T-helper 17 cell (primary cell): ENCODE data around the gene BBS7. TPM values are rescaled to one million over a fixed set of nuclear protein-coding genes. Genes with fewer than 3 reads are reported as not detected.

Source experiments
- ATAC-seq: fragments of 150-1000 bp; cut with Tn5 transposase; 2 replicates; pipeline ENCODE4 v1.10.0; 2021; ENCODE audit warnings: mild to moderate bottlenecking, moderate library complexity
- DNase-seq, 3 donors: peaks; one replicate each; pipeline versions ENCODE4 v3.0.0 to v3.0.0-alpha.2; 2020 to 2021
- H3K9me3 ChIP-seq: one replicate; pipeline ENCODE4 v1.7.0; 2013; ENCODE audit warnings: low read length, mild to moderate bottlenecking; ENCODE audit not compliant: control insufficient read depth, poor library complexity, severe bottlenecking
- H3K27ac Mint-ChIP-seq: one replicate; pipeline ENCODE4 v1.8.0; 2022; ENCODE audit warnings: mild to moderate bottlenecking, moderate library complexity, mixed read lengths
- H3K27me3 Mint-ChIP-seq: one replicate; pipeline ENCODE4 v1.8.0; 2022; ENCODE audit warnings: mixed read lengths
- H3K36me3 Mint-ChIP-seq: one replicate; pipeline ENCODE4 v1.8.0; 2022; ENCODE audit warnings: low read depth, mixed read lengths
- H3K4me1 Mint-ChIP-seq: one replicate; pipeline ENCODE4 v1.8.0; 2022; ENCODE audit warnings: mild to moderate bottlenecking, mixed read lengths
- H3K4me3 Mint-ChIP-seq: one replicate; pipeline ENCODE4 v1.8.0; 2022; ENCODE audit warnings: mild to moderate bottlenecking, moderate library complexity, mixed read lengths
- total RNA-seq, 4 donors: library from RNA in 2 of 4; stranded (reverse) in 2 of 4; gene quantifications; one replicate each; pipeline ENCODE4 v1.2.3 and lab custom pipeline; 2022 to 2026

Gene BBS7
- total RNA-seq, 2 donors from 2014 or later: 5.1 to 5.6 TPM

DNA sequence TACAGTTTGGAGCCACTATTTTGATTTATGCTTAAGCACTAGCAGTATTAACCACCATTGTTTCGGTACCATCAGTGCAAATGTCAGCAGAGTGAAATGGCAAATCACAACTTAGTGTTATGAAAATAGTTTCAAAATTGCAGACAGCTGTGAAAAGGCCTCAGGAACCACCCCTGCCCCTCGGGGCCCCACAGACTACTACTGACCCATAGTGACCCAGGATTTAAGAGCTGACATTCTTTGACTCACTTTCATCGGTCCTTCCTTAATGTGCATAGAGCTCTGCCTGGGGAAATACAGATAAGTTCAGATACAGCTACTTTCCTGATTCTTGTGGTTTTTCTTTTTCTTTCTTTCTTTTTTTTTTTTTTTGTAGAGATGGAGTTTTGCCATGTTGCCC, 3.3 kb upstream of the BBS7 start:
- no peak for DNase-seq
- Mint-ChIP-seq H3K4me3 (no peak overlapping the region), H3K27me3 (peaks cover 21% of the 10 kb centered on the region), H3K36me3 (no peaks in the 10 kb centered on the region), H3K4me1 (peaks cover 10% of the 10 kb centered on the region), H3K27ac (no peak overlapping the region)
- no peak for ATAC-seq
- H3K9me3 ChIP-seq: no peaks in the 10 kb centered on the region

GRCh38 chr4:121863799-121864198, 6.5 kb downstream of the BBS7 start:
- ATAC-seq (no peak), DNase-seq (no peak)
- H3K36me3 Mint-ChIP-seq: peaks cover 6% of the 10 kb centered on the region
- no peak overlapping the region for H3K4me3 Mint-ChIP-seq
- no peaks in the 10 kb centered on the region for H3K9me3 ChIP-seq
- H3K27ac Mint-ChIP-seq: no peak overlapping the region
- peaks cover 13% of the 10 kb centered on the region for H3K4me1 Mint-ChIP-seq
- no peaks in the 10 kb centered on the region for H3K27me3 Mint-ChIP-seq

- no peak overlapping the region for H3K4me3 Mint-ChIP-seq
- ATAC-seq (no peak), DNase-seq (no peak)
- peaks cover 6% of the 10 kb centered on the region for H3K36me3 Mint-ChIP-seq
- H3K27ac Mint-ChIP-seq: no peak overlapping the region
- H3K9me3 ChIP-seq: no peaks in the 10 kb centered on the region
- peaks cover 13% of the 10 kb centered on the region for H3K4me1 Mint-ChIP-seq
- H3K27me3 Mint-ChIP-seq: no peaks in the 10 kb centered on the region
Measured at GRCh38 chr4:121861426-121861825, 8.8 kb downstream of the BBS7 start.

- H3K27ac Mint-ChIP-seq: no peak overlapping the region
- H3K9me3 ChIP-seq: no peaks in the 10 kb centered on the region
- peaks cover 3% of the 10 kb centered on the region for H3K36me3 Mint-ChIP-seq
- peaks cover 8% of the 10 kb centered on the region for H3K4me1 Mint-ChIP-seq
- no peaks in the 10 kb centered on the region for H3K27me3 Mint-ChIP-seq
- no peak for DNase-seq
- ATAC-seq: no peak
- no peak overlapping the region for H3K4me3 Mint-ChIP-seq
Measured at GRCh38 chr4:121860121-121860520, 10.2 kb downstream of the BBS7 start.

GRCh38 chr4:121851354-121851753, 18.9 kb downstream of the BBS7 start:
- ATAC-seq (no peak), DNase-seq (no peak)
- no peak overlapping the region for H3K27ac Mint-ChIP-seq
- no peaks in the 10 kb centered on the region for H3K27me3 Mint-ChIP-seq
- H3K4me1 Mint-ChIP-seq: peaks cover 10% of the 10 kb centered on the region
- H3K36me3 Mint-ChIP-seq: peaks cover 14% of the 10 kb centered on the region
- H3K9me3 ChIP-seq: no peaks in the 10 kb centered on the region
- H3K4me3 Mint-ChIP-seq: no peak overlapping the region

DNA sequence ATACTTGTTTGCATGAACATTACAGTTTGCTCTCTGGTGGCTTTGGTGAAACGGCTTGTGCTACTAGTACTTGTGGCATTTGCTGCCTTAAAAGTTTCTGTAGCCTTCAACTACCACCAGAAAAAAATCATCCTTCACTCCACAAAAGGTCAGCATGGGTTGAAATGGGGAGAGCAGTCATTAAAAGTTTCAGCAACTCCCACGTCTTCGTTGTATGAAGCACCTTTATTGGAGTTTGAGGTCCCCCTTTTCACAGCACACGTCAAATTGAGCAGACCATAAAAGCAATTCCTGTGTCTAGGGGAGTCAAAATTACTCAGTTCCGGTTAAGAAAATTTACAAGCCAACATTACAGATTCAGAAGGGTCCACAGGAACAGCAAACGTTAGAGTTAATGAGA, 23.6 kb downstream of the BBS7 start:
- no peaks in the 10 kb centered on the region for H3K9me3 ChIP-seq
- no peak overlapping the region for H3K4me3 Mint-ChIP-seq
- no peak for DNase-seq
- peaks cover 16% of the 10 kb centered on the region for H3K36me3 Mint-ChIP-seq
- no peak for ATAC-seq
- H3K27ac Mint-ChIP-seq: no peak overlapping the region
- no peaks in the 10 kb centered on the region for H3K27me3 Mint-ChIP-seq
- peaks cover 2% of the 10 kb centered on the region for H3K4me1 Mint-ChIP-seq

- Mint-ChIP-seq H3K36me3 (peaks cover 18% of the 10 kb centered on the region), H3K4me3 (no peak overlapping the region), H3K4me1 (no peaks in the 10 kb centered on the region), H3K27me3 (no peaks in the 10 kb centered on the region), H3K27ac (no peak overlapping the region)
- no peaks in the 10 kb centered on the region for H3K9me3 ChIP-seq
- ATAC-seq (no peak), DNase-seq (no peak)
Measured at GRCh38 chr4:121842862-121843261, 27.4 kb downstream of the BBS7 start.

GRCh38 chr4:121838136-121838535, 32.1 kb downstream of the BBS7 start:
- DNase-seq (no peak), ATAC-seq (no peak)
- Mint-ChIP-seq H3K27me3 (no peaks in the 10 kb centered on the region), H3K27ac (no peak overlapping the region), H3K4me3 (no peak overlapping the region), H3K36me3 (peaks cover 12% of the 10 kb centered on the region), H3K4me1 (no peaks in the 10 kb centered on the region)
- no peaks in the 10 kb centered on the region for H3K9me3 ChIP-seq

- no peak for ATAC-seq
- H3K4me3 Mint-ChIP-seq: no peak overlapping the region
- no peak overlapping the region for H3K27ac Mint-ChIP-seq
- no peaks in the 10 kb centered on the region for H3K9me3 ChIP-seq
- no peak for DNase-seq
- peaks cover 2% of the 10 kb centered on the region for H3K4me1 Mint-ChIP-seq
- H3K36me3 Mint-ChIP-seq: peaks cover 6% of the 10 kb centered on the region
- H3K27me3 Mint-ChIP-seq: no peaks in the 10 kb centered on the region
Measured at GRCh38 chr4:121829511-121829910, 40.8 kb downstream of the BBS7 start.

DNA sequence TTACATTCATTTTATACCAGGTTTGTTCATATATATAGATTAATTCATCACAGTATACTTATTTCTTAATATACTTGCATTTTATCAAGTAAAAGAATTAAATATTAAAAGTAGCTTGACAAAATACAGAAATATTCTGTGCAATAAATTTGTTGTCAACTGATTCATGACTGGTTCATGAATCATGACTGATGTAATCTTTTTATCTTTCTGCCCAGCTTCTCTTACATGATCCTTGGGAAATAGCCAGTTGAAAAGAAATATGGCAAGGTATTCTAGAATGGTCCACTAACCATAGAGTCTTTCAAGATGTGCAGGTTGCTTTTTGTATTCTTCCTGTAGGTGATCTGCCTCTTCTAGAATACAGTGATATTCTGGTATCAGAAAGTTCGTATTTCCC, 42.4 kb downstream of the BBS7 start:
- Mint-ChIP-seq H3K27ac (peak overlapping the region; percentile 29), H3K27me3 (no peaks in the 10 kb centered on the region), H3K4me1 (peaks cover 11% of the 10 kb centered on the region), H3K4me3 (no peak overlapping the region), H3K36me3 (peaks cover 6% of the 10 kb centered on the region)
- no peak for ATAC-seq
- H3K9me3 ChIP-seq: no peaks in the 10 kb centered on the region
- DNase-seq: no peak

GRCh38 chr4:121824950-121825349, 45.3 kb downstream of the BBS7 start:
- Mint-ChIP-seq H3K4me1 (peaks cover 15% of the 10 kb centered on the region), H3K36me3 (no peaks in the 10 kb centered on the region), H3K27ac (no peak overlapping the region), H3K4me3 (no peak overlapping the region), H3K27me3 (no peaks in the 10 kb centered on the region)
- no peak for ATAC-seq
- no peak for DNase-seq
- no peaks in the 10 kb centered on the region for H3K9me3 ChIP-seq

DNA sequence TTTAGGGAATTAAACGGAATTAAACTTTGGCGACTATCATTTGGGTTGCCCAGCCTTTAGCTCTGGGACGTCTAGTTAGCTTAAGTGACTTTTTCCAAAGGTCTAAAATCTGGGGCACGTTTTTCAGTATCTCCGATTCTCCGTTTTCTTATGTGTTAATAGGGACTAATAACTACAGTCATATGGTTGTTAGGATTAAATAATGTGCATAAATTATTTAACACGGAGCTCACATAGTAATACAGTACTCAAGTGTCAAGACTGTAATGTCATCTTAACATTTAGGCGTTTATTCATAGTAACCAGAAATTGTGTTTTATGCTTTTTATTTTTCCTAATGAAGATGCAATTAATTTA, 46.1 kb downstream of the BBS7 start:
- H3K27me3 Mint-ChIP-seq: no peaks in the 10 kb centered on the region
- no peaks in the 10 kb centered on the region for H3K9me3 ChIP-seq
- H3K4me3 Mint-ChIP-seq: peak overlapping the region; percentile 92
- ATAC-seq: no peak
- H3K4me1 Mint-ChIP-seq: peaks cover 16% of the 10 kb centered on the region
- peak overlapping the region; percentile 90 for H3K27ac Mint-ChIP-seq
- no peaks in the 10 kb centered on the region for H3K36me3 Mint-ChIP-seq
- DNase-seq: no peak

DNA sequence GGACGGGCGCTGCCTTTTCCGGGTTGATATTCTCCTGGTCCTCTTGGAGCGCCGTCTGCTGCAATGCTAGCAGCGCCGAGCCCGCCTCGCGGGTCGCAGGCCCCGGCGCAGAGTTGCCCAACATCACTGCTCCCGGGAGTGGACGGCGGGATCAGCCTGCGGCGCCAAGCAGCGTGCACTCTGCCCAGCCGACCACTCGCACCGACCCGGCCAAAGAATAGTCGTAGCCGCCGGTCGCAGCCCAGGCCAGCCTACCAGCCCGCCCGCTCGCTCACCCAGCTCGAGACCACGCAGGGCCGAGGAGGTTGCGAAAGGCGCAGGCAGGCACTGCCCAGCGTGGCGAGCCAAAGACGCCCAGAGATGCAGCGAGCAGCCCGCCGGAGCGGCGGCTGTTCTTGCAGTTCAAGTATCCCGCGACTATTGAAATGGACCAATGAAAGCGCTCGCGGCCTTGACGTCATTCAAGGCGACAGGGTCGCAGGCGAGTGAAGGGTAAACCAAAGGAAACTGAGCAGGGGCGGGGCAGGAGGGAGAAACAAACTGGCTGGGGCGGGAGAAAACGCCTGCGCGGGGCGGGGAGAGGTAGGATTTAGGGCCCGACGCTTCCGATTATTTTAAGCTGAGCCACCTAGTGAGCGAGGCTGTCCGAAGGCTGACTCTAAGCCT, 46.6 kb downstream of the BBS7 start, which contains the start of gene CCNA2:
Gene CCNA2 (minus strand): TSS at position 379 of the 666 bp plus-strand sequence. CDS start 255 bp downstream, at position 124.
- no peaks in the 10 kb centered on the region for H3K9me3 ChIP-seq
- ATAC-seq (peak; percentile 98), DNase-seq (peak; percentile 88 to 94 (median 92))
- peak within 1 kb of the TSS; percentile 92 for H3K4me3 Mint-ChIP-seq
- peaks cover 2% of the 10 kb centered on the region for H3K36me3 Mint-ChIP-seq
- no peaks in the 10 kb centered on the region for H3K27me3 Mint-ChIP-seq
- peaks cover 19% of the 10 kb centered on the region for H3K4me1 Mint-ChIP-seq
- H3K27ac Mint-ChIP-seq: peak within 1 kb of the TSS; percentile 90

DNA sequence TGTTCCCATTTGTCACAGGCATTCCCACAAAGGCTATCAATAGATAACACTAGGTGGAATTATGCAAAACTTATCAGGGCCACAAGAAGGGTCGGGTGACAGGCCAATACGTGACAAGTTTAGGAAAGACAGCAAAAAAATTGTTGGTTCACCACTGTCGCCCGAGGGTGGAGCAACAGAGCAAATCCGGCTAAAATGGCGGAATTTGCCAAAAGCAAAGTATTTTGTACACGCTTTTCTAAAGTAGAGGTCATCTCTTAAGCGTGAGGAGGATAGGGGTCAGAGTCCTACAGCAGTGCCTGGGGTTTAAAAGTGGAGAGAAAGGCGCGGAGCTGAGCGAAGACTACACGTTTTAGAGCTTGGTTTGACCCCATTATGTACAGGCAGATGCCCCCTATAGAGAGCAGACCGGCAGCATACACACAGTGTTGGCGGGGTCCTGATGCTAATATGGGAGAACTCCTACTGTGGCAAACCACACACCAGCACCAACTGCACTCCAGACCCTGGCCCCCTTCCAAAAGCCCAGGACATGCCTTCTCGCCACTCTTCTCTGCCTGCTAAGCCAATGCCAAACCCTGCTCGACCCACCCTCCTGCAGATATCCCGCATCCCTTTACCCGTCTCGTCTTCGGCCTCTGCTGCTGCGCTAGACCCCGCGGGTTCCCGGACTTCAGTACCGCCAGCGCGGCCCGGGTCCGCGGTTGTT, 47.3 kb downstream of the BBS7 start:
- Mint-ChIP-seq H3K27me3 (no peaks in the 10 kb centered on the region), H3K4me1 (peaks cover 22% of the 10 kb centered on the region), H3K27ac (peak overlapping the region; percentile 90), H3K36me3 (peaks cover 2% of the 10 kb centered on the region), H3K4me3 (peak overlapping the region; percentile 92)
- DNase-seq: peak; percentile 11 to 18 (median 16)
- peak; percentile 26 for ATAC-seq
- no peaks in the 10 kb centered on the region for H3K9me3 ChIP-seq
